ENCODE results near the gene PDZD2.

- TF ChIP-seq, protein P1, sequence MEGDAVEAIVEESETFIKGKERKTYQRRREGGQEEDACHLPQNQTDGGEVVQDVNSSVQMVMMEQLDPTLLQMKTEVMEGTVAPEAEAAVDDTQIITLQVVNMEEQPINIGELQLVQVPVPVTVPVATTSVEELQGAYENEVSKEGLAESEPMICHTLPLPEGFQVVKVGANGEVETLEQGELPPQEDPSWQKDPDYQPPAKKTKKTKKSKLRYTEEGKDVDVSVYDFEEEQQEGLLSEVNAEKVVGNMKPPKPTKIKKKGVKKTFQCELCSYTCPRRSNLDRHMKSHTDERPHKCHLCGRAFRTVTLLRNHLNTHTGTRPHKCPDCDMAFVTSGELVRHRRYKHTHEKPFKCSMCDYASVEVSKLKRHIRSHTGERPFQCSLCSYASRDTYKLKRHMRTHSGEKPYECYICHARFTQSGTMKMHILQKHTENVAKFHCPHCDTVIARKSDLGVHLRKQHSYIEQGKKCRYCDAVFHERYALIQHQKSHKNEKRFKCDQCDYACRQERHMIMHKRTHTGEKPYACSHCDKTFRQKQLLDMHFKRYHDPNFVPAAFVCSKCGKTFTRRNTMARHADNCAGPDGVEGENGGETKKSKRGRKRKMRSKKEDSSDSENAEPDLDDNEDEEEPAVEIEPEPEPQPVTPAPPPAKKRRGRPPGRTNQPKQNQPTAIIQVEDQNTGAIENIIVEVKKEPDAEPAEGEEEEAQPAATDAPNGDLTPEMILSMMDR (IDR thresholded peaks at IDR 0.05; ENCODE audit: low read depth, low read length, poor library complexity, severe bottlenecking) = no peak
- no peak for TF ChIP-seq EZH2phosphoT487 (IDR thresholded peaks at IDR 0.05; ENCODE audit: borderline replicate concordance, low read length)
These were observed 167.0 kb downstream of the PDZD2 start for GRCh38 chr5:31805785-31806400.

All from DOHH2 (cell line).